ENCODE measurements around the gene GLYR1.

The GLYR1 gene

DNA sequence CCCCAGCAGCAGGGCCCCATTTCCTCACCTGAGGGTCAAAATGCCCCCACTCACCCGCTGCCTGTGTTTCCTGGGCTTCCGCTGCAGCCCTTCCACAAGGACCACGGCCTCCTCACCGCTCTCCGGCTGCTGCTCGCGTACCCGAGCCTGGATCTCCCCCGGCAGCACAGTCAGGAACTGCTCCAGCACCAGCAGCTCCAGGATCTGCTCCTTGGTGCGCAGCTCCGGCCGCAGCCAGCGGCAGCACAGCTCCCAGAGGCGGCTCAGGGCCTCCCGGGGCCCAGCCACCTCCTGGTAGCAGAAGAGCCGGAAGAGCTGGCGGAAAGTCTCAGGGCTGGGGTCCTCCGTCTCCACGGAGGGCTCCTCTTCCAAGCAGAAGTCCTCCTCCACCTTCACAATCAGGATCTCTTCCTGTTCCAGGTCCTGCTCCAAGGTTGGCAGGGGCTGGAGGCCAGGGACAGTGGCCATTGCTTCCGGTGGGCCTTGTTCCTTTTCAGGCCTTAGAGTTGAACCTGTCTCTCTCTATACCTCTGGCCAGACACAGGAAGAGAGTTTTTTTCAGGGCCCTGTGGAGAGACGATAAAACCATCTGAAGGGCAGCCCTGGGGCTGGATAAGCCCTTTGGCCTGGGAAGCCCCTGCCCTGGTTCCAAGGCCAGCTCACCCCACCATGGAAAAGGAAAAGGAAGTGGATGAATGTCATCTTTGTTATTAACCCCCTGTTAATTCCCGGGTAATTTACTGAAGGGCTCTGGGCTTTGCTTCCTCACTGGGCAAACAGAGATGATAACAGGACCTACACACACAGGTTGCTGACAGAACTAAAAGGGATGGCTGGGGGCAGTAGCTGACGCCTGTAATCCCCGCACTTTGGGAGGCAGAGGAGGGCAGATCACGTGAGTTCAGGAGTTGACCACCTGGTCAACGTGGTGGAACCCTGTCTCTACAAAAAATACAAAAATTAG, 81.3 kb downstream of the GLYR1 start:
- TF ChIP-seq SP1 (IDR thresholded peaks at IDR 0.05) = no peak
- no peak for DNase-seq (ENCODE audit: extremely low spot score)
- CTCF ChIA-PET = no interaction called here
- POLR2A ChIA-PET = interaction anchor here (1.3 kb wide), 1 partner anchor 31 kb away, joined by 3 read pairs; the partner anchor contains the start of gene DNAAF8

DNA sequence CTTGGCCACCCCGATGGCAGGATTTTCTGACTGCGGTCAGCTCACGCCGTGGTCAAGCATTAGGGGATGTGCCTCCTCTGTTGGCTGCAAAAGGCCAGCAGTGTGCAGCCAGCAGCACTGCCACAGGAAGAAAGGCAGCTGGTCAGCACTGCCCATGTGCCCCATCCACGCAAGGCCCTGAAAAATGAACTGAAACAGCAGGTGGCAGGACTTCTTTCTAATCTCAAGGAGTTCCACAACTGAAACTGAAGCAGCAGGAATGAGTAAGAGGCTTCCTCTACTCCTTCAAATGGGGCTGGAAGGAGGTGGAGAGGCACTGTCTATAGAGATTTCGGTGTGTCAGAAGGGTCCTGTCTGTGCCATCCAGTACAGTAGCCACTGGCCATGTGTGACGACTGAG, 83.3 kb downstream of the GLYR1 start:
- TF ChIP-seq LEF1 (IDR thresholded peaks at IDR 0.05; ENCODE audit: borderline replicate concordance) = no peak
- TF ChIP-seq FOXK2 (IDR thresholded peaks at IDR 0.05) = no peak
- no peak for TF ChIP-seq HDGF (IDR thresholded peaks at IDR 0.05; ENCODE audit: borderline replicate concordance)
- TF ChIP-seq SUZ12 (IDR thresholded peaks at IDR 0.05) = no peak
- TF ChIP-seq L3MBTL2 (conservative IDR thresholded peaks at IDR 0.05) = no peak
- TF ChIP-seq, protein P1, sequence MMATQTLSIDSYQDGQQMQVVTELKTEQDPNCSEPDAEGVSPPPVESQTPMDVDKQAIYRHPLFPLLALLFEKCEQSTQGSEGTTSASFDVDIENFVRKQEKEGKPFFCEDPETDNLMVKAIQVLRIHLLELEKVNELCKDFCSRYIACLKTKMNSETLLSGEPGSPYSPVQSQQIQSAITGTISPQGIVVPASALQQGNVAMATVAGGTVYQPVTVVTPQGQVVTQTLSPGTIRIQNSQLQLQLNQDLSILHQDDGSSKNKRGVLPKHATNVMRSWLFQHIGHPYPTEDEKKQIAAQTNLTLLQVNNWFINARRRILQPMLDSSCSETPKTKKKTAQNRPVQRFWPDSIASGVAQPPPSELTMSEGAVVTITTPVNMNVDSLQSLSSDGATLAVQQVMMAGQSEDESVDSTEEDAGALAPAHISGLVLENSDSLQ (IDR thresholded peaks at IDR 0.05) = no peak
- no peak for TF ChIP-seq CTBP1 (IDR thresholded peaks at IDR 0.05; ENCODE audit: borderline replicate concordance)
- no peak for TF ChIP-seq NFRKB (IDR thresholded peaks at IDR 0.05)
- TF ChIP-seq TARDBP (IDR thresholded peaks at IDR 0.05) = no peak
- ChIA-PET POLR2A (no interaction called here), CTCF (interaction anchor here (0.7 to 0.8 kb wide), 2 partner anchors 14 to 136 kb away, joined by 4 to 7 read pairs; no protein-coding TSS in a partner anchor)
- DNase-seq (ENCODE audit: extremely low spot score) = no peak

DNA sequence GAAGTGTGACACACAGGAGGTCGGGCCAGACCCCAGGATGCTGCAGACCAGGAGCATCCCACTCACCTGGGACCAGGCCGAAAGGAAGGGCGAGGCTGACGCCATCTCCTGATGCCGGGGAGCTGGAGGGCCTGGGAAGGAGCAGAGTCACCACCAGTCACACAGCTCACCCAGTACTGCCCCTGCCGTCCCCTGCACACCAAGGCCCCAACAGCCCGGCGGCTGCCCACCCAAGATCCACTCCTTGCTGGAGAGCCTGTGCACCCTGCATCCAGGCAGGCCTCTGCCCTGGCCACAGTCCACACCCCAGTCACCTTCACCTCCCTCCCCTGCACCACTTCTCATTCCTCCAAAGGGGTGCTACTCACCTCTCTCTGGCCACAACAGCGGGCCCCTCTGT, 84.9 kb downstream of the GLYR1 start:
- no peak for DNase-seq (ENCODE audit: extremely low spot score)
- POLR2A ChIA-PET = no interaction called here
- CTCF ChIA-PET = interaction anchor here (0.6 kb wide), 1 partner anchor 1728 kb away, joined by 4 read pairs; no protein-coding TSS in a partner anchor
- TF ChIP-seq, protein P1 (IDR thresholded peaks at IDR 0.05) = no peak
- TF ChIP-seq NFRKB (IDR thresholded peaks at IDR 0.05) = no peak
- no peak for TF ChIP-seq HDGF (IDR thresholded peaks at IDR 0.05; ENCODE audit: borderline replicate concordance)
- no peak for TF ChIP-seq FOXM1 (IDR thresholded peaks at IDR 0.05; ENCODE audit: borderline replicate concordance)
- TF ChIP-seq FOXK2 (IDR thresholded peaks at IDR 0.05) = no peak
- no peak for TF ChIP-seq ZNF384 (IDR thresholded peaks at IDR 0.05)
- no peak for TF ChIP-seq SUZ12 (IDR thresholded peaks at IDR 0.05)
- TF ChIP-seq BHLHE40 (IDR thresholded peaks at IDR 0.05; ENCODE audit: borderline replicate concordance) = no peak
- no peak for TF ChIP-seq SP1 (IDR thresholded peaks at IDR 0.05)
- no peak for TF ChIP-seq ELF4 (IDR thresholded peaks at IDR 0.05)
- no peak for TF ChIP-seq ARNT (IDR thresholded peaks at IDR 0.05)
- TF ChIP-seq TARDBP (IDR thresholded peaks at IDR 0.05) = no peak
- no peak for TF ChIP-seq CTBP1 (IDR thresholded peaks at IDR 0.05; ENCODE audit: borderline replicate concordance)

DNA sequence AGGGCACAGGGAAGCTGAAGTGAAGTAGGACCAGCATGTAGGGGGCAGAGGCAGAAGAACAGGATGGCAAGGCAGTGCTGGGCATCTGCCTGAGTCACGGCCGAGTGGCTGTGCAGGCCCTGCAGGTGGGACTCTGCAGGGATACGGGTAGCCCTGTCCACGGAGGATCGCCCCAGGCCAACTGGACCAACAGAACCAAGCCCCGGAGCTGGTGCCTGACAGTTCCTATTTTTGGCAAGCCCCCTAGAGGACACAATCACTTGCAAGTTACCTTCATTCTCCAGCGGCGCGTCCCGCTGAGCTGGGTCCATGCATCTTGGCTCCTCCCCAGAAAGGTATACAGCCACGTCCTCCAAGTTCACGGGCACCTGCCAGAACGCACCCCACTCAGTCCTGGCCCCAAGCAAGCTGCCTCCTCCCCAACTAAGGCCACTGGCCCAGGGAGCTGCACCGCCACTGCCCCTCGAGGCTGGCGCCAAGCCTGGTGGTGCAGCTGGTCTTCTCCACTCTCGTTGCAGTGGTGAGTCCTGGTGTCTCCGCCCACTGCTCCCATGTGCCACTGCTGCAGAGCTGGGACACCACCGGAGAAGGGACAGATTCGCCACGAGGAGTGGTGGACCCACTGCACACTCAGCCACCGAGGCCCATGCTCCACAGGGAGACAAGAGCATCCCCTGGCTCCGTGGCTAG, 86.7 kb downstream of the GLYR1 start:
- no peak for DNase-seq (ENCODE audit: extremely low spot score)
- CTCF ChIA-PET = no interaction called here
- TF ChIP-seq CTBP1 (IDR thresholded peaks at IDR 0.05; ENCODE audit: borderline replicate concordance) (no peak), BHLHE40 (IDR thresholded peaks at IDR 0.05; ENCODE audit: borderline replicate concordance) (no peak), LEF1 (IDR thresholded peaks at IDR 0.05; ENCODE audit: borderline replicate concordance) (no peak), ZNF384 (IDR thresholded peaks at IDR 0.05) (no peak)
- POLR2A ChIA-PET = no interaction called here

DNA sequence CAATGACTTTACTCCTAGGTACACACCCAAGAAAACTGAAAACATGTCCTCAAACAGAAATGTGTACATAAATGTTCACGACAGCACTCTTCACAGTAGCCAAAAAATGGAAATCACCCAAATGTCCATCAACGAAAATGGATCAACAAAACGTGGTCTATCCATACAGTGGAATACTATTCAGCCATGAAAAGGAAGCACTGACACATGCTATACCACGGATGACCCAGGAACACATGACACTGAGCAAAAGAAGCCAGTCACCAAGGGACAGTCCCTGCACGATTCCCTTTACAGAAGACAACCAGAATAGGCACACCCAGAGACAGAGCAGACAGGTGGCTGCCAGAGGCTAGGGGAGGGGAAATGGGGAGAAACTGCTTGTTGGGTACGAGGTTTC, 91.4 kb downstream of the GLYR1 start:
- CTCF ChIA-PET = no interaction called here

DNA sequence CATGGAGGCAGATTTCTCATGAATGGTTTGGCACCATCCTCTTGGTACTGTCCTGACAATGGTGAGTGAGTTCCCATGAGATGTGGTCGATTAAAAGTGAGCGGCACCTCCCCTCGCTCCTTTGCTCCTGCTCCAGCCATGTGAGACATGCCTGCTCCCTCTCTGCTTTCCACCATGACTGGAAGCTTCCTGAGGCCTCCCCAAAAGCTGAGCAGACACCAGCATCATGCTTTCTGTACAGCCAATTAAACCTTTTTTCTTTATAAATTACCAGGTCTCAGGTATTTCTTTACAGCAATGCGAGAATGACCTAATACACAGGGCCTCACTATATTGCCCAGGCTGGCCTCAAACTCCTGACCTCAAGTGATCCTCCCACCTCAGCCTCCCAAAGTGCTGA, 92.2 kb downstream of the GLYR1 start:
- no peak for DNase-seq (ENCODE audit: extremely low spot score)
- ChIA-PET POLR2A (no interaction called here), CTCF (no interaction called here)
- TF ChIP-seq TARDBP (IDR thresholded peaks at IDR 0.05) = no peak
- no peak for TF ChIP-seq SUZ12 (IDR thresholded peaks at IDR 0.05)
- no peak for TF ChIP-seq FOXA1 (IDR thresholded peaks at IDR 0.05)
- TF ChIP-seq HDGF (IDR thresholded peaks at IDR 0.05; ENCODE audit: borderline replicate concordance) = no peak
- no peak for TF ChIP-seq FOXK2 (IDR thresholded peaks at IDR 0.05)
- no peak for TF ChIP-seq NFRKB (IDR thresholded peaks at IDR 0.05)

More for the DNA sequence above, 91.4 kb downstream of the GLYR1 start:
- no peak for DNase-seq (ENCODE audit: extremely low spot score)
- TF ChIP-seq FOXA1 (IDR thresholded peaks at IDR 0.05) = no peak
- POLR2A ChIA-PET = no interaction called here

DNA sequence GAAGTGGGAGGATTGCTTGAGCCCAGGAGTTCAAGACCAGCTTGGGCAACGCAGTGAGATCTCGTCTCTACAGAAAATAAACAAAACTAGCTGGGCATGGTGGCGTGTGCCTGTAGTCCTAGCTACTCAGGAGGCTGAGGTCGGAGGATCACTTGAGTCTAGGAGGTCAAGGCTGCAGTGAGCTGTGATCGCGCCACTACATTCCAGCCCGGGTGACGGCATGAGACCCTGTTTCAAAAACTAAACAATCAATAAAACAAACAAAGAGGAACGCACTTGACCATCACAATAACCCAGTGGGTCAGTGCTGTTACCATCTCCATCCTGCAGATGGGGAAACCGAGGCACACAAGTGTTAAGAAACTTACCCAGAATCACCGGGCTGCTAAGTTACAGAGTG, 93.9 kb downstream of the GLYR1 start:
- CTCF ChIA-PET = no interaction called here
- POLR2A ChIA-PET = no interaction called here
- DNase-seq (ENCODE audit: extremely low spot score) = no peak
- TF ChIP-seq ARNT (IDR thresholded peaks at IDR 0.05) (no peak), NFRKB (IDR thresholded peaks at IDR 0.05) (no peak), LEF1 (IDR thresholded peaks at IDR 0.05; ENCODE audit: borderline replicate concordance) (no peak), FOXA1 (IDR thresholded peaks at IDR 0.05) (no peak)
- TF ChIP-seq, protein P1 (IDR thresholded peaks at IDR 0.05) = no peak

All from HEK293T (cell line).